ENCODE measurements around the gene CYP3A4.

DNA sequence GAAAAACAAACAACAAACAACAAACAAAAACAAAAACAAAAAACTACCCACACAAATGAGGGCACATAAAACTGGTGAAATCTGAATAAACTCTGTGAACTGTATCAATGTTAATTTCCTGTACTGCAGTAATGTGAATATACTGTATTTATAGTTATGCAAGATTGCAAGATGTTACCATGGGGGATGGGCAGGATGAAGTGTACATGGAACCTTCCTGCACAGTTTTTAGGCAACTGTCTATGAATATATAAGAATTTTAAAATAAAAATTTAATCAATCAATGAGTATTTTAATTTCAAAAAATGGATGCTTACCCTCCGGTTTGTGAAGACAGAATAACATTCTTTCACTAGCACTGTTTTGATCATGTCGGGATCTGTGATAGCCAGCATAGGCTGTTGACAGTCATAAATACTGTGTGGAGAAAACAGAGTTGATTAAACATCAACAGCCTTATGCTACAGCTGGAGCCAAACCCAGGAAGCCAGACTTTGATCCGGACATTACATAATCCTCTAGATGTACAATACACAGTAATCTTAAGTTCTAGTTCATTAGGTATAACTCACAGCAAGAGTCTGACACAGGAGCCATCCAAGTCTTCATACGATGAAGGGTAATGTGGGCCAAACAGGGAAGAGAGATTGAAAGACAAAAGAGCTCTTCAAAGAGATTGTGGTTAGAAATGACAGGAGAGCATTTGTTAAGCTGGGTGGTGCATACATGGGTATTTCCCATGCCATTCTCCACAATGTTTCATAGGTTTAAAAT is 63.8 kb downstream of the CYP3A4 start:
- TF ChIP-seq ZNF79 (CRISPR knock-in tag; IDR thresholded peaks at IDR 0.05; ENCODE audit: low read depth) (no peak), ZNF639 (CRISPR knock-in tag; conservative IDR thresholded peaks at IDR 0.05 in 1 of 2, IDR thresholded peaks at IDR 0.05 in 1 of 2) (no peak)

Data from K562 (cell line).